Fibroblast of skin of abdomen (primary cell): ENCODE data around the gene NAA60.
"Not testable (repeated sequence)": the region's sequence is repeated elsewhere in the genome, so short reads cannot be mapped to it uniquely, and the experiment has no call there.

Experiments used
- DNase-seq: peaks from one replicate; pipeline ENCODE4 v3.0.0-alpha.2; 2013

The NAA60 gene

GRCh38 chr16:3484318-3485096 is 41.0 kb downstream of the NAA60 start:
- no peak for DNase-seq

- DNase-seq, result no peak
Observed at GRCh38 chr16:3485097-3485745, 41.7 kb downstream of the NAA60 start.

GRCh38 chr16:3485821-3486505 is 42.5 kb downstream of the NAA60 start:
- DNase-seq, result no peak

DNA sequence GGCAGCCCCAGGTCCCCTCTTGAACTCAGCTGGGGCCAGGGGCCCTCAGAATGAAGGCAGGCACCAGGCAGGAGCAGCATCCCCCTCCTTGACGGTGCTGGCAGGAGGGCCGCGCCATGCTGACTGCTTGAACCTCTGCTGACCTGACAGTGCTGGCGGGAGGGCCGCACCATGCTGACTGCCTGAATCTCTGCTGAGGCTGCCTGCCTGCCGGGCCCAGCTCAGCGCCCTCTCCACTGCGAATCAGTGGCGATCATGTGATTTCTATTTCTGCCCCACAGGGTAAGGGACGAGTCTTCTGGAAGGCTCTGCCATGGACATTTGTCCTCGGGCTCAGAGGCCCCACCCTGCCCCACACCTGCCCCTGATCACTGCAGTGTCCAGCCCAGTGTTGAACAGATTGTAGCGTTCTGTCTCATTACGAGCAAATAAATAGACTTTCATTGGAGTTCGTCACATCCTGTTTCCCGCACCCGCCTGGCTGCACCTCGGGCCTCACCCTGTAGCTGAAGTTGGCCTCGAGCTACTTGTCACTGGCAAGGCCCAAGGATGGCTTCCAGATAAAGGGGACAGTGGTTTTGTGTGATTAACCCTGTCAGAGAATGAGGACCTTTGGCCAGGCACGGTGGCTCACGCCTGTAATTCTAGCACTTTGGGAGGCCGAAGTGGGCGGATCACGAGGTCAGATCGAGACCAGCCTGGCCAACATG is 43.2 kb downstream of the NAA60 start:
- no peak for DNase-seq

GRCh38 chr16:3487521-3488410 is 44.3 kb downstream of the NAA60 start:
- DNase-seq, result no peak

DNA sequence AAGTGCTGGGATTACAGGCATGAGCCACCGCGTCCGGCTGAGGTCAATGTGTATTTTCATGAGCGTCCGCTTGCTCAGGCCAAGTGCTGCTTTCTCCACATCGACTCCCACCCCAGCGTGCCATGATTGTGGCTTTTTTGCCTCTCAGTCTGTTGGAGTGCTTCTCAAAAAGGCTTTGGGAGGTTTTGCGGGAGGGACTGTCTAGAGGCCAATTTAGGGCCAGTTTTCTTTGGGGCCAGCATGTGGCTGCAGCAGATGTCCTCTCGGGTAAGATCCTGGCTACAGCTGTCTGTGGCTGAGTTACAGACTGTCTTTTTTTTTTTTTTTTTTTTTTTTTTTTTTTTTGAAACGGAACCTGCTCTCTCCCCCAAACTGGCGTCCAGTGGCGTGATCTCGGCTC is 45.3 kb downstream of the NAA60 start:
- no peak for DNase-seq

- DNase-seq, result no peak
Observed at GRCh38 chr16:3490911-3491629, 47.6 kb downstream of the NAA60 start.

DNA sequence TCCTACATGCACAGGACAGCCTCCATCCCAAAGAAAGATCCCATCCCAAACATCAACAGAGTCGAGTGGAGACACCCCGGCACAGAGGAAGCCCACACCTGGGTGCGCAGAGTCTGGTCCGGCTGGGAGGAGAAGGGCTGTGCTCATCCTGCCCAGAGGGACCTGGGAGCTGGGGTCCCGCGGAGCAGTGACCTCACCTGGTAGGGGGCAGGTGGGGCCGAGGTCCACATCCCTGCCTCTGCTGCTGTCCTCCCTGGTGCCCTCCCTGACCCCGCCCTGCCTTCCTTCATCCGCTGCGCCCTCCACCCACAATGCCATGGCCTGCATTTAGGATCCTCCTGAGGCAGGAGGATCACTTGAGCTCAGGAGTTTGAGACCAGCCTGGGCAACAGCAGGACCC is 48.9 kb downstream of the NAA60 start:
- DNase-seq, result no peak

- DNase-seq, result no peak
Observed at GRCh38 chr16:3494386-3494973, 51.0 kb downstream of the NAA60 start.

DNA sequence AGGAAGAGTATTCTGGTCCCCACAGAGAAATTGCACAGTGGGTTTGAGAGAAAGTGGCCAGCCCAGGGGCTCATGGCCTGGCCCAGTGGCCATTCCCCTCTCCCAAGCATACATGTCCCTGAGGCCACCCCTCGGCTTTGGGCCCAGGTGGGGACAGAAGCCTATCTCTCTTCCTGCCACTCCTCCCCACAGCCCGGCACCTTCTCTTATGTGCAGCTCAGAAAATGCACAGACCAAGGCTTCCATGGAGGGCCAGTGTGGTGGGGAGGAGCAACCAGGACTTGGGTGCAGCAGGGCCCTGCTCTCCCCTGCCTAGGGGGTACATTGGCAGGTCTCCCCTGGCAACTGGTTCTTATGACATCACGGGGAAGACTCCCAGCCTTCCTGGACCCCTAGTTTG is 51.7 kb downstream of the NAA60 start, which contains the start of gene C16orf90:
C16orf90 (minus strand) TSS at position 314 of the 400 bp plus-strand sequence; CDS start at position 246, 68 bp downstream.
- no peak for DNase-seq

DNA sequence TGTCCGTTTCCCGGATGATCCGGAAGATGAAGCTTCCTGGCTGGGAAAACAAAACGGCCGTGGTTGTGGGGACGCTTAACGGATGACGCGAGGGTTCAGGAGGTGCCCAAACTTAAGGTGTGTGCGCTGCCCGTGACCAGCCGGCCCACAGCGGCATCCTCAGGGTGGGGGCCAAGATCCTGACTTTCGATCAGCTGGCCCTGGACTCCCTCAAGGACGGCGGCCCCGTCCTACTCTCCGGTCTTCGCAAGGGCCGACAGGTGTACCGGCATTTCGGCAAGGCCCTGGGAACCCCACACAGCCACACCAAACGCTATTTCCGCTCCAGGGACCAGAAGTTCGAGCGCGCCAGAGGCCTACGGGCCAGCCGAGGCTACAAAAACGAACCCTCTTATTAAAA is 52.9 kb downstream of the NAA60 start:
- DNase-seq, result no peak

DNA sequence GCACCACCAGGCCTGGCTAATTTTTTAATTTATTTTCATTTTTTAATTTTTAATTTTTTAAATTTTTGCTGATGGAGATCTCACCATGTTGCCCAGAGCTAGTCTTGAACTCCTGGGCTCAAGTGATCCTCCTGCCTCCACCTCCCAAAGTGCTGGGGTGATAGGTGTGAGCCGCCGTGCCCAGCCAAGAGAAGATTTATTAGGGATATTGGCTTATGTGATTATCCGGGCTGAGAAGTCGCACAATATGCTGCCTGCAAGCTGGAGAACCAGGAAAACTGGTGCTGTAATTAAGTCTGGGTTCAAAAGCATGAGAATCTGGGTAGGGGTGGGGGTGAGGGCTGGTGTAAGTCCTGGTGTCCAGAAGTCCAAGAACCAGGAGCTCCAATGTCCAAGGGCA is 54.3 kb downstream of the NAA60 start:
- no peak for DNase-seq

DNA sequence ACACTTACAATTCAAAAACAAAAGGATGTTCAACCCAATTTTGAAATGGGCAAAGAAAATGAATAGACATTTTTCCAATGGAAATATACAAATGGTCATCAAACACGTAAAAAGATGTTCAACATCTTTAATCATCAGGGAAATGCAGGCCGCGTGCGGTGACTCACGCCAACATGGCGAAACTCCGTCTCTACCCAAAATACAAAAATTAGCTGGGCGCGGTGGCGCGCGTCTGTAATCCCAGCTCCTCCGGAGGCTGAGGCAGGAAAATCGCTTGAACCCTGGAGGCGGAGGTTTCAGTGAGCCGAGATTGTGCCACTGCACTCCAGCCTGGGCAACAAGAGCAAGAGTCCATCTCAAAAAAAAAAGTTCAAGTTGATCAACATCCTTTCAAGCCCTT is 55.5 kb downstream of the NAA60 start:
- no peak for DNase-seq

DNA sequence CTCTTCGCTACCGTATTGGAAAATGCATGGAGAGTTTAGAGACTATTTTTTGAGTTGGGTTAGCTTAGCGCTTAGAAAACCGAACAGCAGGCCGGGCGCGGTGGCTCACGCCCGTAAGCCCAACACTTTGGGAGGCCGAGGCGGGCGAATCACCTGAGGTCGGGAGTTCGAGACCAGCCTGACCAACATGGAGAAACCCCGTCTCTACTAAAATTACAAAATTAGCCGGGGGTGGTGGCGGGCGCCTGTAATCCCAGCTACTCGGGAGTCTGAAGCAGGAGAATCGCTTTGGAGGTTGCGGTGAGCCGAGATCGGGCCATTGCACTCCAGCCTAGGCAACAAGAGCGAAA is 57.9 kb downstream of the NAA60 start:
- DNase-seq, result not testable (repeated sequence)

DNA sequence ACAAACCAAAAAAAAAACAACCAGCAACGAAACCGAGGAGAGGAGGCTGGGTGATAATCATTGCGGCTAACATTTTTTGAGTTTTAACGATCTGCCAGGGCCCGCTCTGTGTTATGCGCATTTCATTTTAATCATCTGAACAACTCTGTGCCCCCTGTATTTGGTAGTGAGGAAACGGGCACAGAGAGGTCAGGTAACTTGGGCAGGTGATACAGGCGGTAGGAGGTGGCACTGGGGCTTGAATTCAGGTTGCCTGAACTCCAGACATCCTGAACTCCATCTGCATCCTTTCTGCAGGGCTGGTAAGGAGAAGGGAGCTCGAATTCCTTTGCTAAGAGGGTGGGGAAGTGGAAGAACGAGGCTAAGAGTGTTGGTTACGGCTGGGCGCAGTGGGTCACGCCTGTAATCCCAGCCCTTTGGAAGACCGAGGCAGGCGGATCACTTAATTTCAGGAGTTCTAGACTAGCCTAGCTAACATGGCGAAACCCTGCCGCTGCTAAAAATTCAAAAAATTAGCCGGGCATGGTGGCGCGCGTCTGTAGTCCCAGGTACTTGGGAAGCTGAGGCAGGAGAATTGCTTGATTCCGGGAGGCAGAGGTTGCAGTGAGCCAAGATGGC is 58.4 kb downstream of the NAA60 start:
- no peak for DNase-seq

- DNase-seq, result no peak
Observed at GRCh38 chr16:3503523-3503922, 60.0 kb downstream of the NAA60 start.

DNA sequence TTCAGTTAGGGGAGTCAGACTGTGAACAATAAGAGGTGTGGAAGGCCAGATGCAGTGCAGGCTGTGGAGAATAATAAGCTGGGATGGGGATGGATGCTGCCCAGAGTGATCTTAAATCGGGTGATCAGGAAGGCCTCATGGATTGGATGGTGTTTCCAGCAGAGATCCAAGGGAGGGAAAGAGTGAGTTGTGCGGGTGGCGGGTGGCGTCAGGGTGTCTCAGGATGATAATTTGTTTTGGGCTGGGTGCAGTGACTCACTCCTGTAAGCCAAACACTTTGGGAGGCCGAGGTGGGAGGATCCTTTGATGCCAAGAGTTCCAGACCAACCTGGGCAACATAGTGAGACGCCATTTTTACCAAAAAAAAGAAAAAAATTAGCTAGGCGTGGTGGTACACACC is 65.3 kb downstream of the NAA60 start:
- no peak for DNase-seq

- no peak for DNase-seq
Observed at GRCh38 chr16:3509470-3509928, 66.0 kb downstream of the NAA60 start.

DNA sequence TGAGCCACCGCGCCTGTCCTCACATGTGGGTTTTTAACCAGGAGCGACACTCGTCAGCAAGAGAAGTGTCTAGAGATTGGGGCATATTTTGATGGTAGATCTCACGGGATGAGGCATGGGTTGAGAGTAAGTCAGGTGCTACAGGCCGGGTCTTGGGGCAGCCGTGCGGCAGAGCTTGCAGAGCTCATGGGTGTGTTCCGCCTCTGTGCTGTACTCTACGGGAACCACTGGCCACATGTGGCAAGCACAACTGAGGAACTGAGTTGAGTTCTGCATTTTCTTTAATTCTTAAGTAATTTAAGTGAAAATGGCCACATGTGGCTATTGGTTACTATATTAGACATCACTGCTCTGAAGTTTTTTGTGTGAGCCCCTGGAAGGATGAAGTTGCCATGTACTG is 66.9 kb downstream of the NAA60 start:
- DNase-seq, result no peak
